GM12878 (cell line): ENCODE measurements around the gene PRSS12. TPM values are rescaled to one million over a fixed set of nuclear protein-coding genes. Genes with fewer than 3 reads are reported as not detected.

ENCODE experiments used
- ATAC-seq: fragments of 200-7000 bp; cut with Tn5 transposase; 3 replicates; pipeline ENCODE4 v1.9.1; 2020; ENCODE audit warnings: mild to moderate bottlenecking, moderate library complexity
- BruUV-seq: library from RNA; stranded (reverse); fragments of 400-500 nt; replicated peaks from 2 replicates; lab custom pipeline; 2021; lab: Mats Ljungman, UMichigan
- CTCF ChIA-PET: fragments of 300-600 bp; sonication (Branson Sonifier 250); formaldehyde crosslinking; extraction: SDS; loops from one replicate; lab custom pipeline; 2021; ENCODE audit warnings: inconsistent platforms; lab: Yijun Ruan, JAX
- POLR2A ChIA-PET: fragments of 350-600 bp; formaldehyde crosslinking; extraction: SDS; loops from one replicate; lab custom pipeline; 2021; ENCODE audit warnings: inconsistent platforms; lab: Charles Lee
- RAD21 ChIA-PET: fragments of 300-600 bp; sonication (Branson Sonifier 250); formaldehyde crosslinking; loops from one replicate; lab custom pipeline; 2023; ENCODE audit warnings: antibody characterized with exemption; ENCODE audit not compliant: unreplicated experiment; lab: Charles Lee
- SMC1A ChIA-PET: fragments of 300-600 bp; sonication (Branson Sonifier 250); formaldehyde crosslinking; loops from one replicate; lab custom pipeline; 2023; ENCODE audit not compliant: unreplicated experiment, uncharacterized antibody; lab: Charles Lee
- DNase-seq: peaks from one replicate; pipeline ENCODE4 v3.0.0-alpha.2; 2011; ENCODE audit warnings: low read depth, low spot score
- FAIRE-seq: peaks from 3 replicates; lab custom pipeline; 2011; peaks lifted over from hg19 to GRCh38; lab: Jason Lieb, UNC
- H2AFZ ChIP-seq: 2 replicates; pipeline ENCODE4 v1.6.0; 2011; ENCODE audit warnings: low read depth, low read length, control low read depth; ENCODE audit not compliant: control insufficient read depth
- H3K27ac ChIP-seq: 2 replicates; pipeline ENCODE4 v1.5.1; 2011; ENCODE audit warnings: control low read depth; ENCODE audit not compliant: control insufficient read depth, insufficient read depth
- H3K27me3 ChIP-seq, 2 experiments: replicated peaks in 1 of 2; 2 replicates each; pipeline versions ENCODE4 v1.6.0 to v1.6.1; 2011; ENCODE audit warnings: low read length in 1 of 2; ENCODE audit not compliant: control insufficient read depth in 2 of 2, insufficient read depth in 2 of 2
- H3K36me3 ChIP-seq, 2 experiments: 2 replicates each; pipeline ENCODE4 v1.5.1; 2011; ENCODE audit warnings: low read length in 1 of 2; ENCODE audit not compliant: control insufficient read depth in 2 of 2, insufficient read depth in 2 of 2
- H3K4me1 ChIP-seq: 2 replicates; pipeline ENCODE4 v1.6.1; 2011; ENCODE audit warnings: mild to moderate bottlenecking, low read length, moderate library complexity, mixed read lengths; ENCODE audit not compliant: control insufficient read depth, insufficient read depth
- H3K4me2 ChIP-seq: 2 replicates; pipeline ENCODE4 v1.6.0; 2011; ENCODE audit warnings: control low read depth; ENCODE audit not compliant: control insufficient read depth, insufficient read depth
- H3K4me3 ChIP-seq: fragments of 200-600 bp; sonication (generic); 2 replicates; pipeline ENCODE4 v1.5.1; 2016
- H3K79me2 ChIP-seq: 2 replicates; pipeline ENCODE4 v1.6.0; 2011; ENCODE audit warnings: low read length; ENCODE audit not compliant: control insufficient read depth, insufficient read depth
- H3K9ac ChIP-seq: 2 replicates; pipeline ENCODE4 v1.8.0; 2011; ENCODE audit warnings: low read length, control low read depth, mixed read lengths; ENCODE audit not compliant: control insufficient read depth, insufficient read depth
- H3K9me3 ChIP-seq: replicated peaks from 3 replicates; pipeline ENCODE4 v1.5.1; 2011; ENCODE audit warnings: mild to moderate bottlenecking, low read length; ENCODE audit not compliant: control insufficient read depth, insufficient read depth
- H4K20me1 ChIP-seq: 2 replicates; pipeline ENCODE4 v1.6.0; 2011; ENCODE audit not compliant: control insufficient read depth, insufficient read depth
- DPF2 ChIP-seq: fragments of 450-650 bp; IDR thresholded peaks from 2 replicates; pipeline ENCODE4 v1.6.1; 2017; ENCODE audit warnings: mild to moderate bottlenecking
- IKZF1 ChIP-seq: fragments of 450-650 bp; conservative IDR thresholded peaks from 2 replicates; pipeline ENCODE4 v1.6.1; 2017; ENCODE audit warnings: antibody characterized with exemption, mild to moderate bottlenecking
- NFIC ChIP-seq: IDR thresholded peaks from 2 replicates; pipeline ENCODE4 v1.6.1; 2012; ENCODE audit warnings: low read depth, mild to moderate bottlenecking, inconsistent platforms, low read length, moderate library complexity
- POU2F2 ChIP-seq: IDR thresholded peaks from 3 replicates; pipeline ENCODE4 v1.6.1; 2011; ENCODE audit warnings: low read depth, mild to moderate bottlenecking, low read length, borderline replicate concordance
- TARDBP ChIP-seq: IDR thresholded peaks from 2 replicates; pipeline ENCODE4 v1.6.1; 2016; ENCODE audit warnings: borderline replicate concordance
- ZNF274 ChIP-seq: IDR thresholded peaks from one replicate; pipeline ENCODE4 v1.8.0; 2011; ENCODE audit not compliant: insufficient read length, insufficient read depth
- WGBS: methylation state at CpG from one replicate; pipeline ENCODE4 v1.1.6; 2016; ENCODE audit warnings: low lambda C conversion rate; ENCODE audit not compliant: insufficient replicate concordance, insufficient coverage; ENCODE audit errors: missing lambda C conversion rate; 5-methylcytosine and 5-hydroxymethylcytosine counted together
- in situ Hi-C: fragments of 300-500 bp; cut with MboI; formaldehyde crosslinking; loops from 9 replicates; pipeline ENCODE4 v1.14.3; 2018; ENCODE audit warnings: mixed read lengths
- intact Hi-C: fragments of 100-400 bp; cut with micrococcal nuclease; formaldehyde crosslinking; loops from one replicate; pipeline ENCODE4 v1.14.2; 2022; ENCODE audit not compliant: unreplicated experiment
- polyA plus RNA-seq, 11 experiments: library from polyadenylated mRNA; depleted of rRNA in 4 of 11; unstranded in 6 of 11; stranded (reverse) in 5 of 11; fragments of >200 nt; fragmentation: Nextera tagmentation in 4 of 11; fragmentation: Illumina TruSeq in 1 of 11; extraction: Ambion mirVana in 4 of 11; extraction: Trizol in 1 of 11; gene quantifications; 1 replicate in 1 of 11; 2 replicates in 10 of 11; pipeline versions ENCODE4 v1.2.1 to v1.2.3, GENCODE V29; 2011 to 2016; ENCODE audit warnings: inconsistent platforms in 2 of 11, missing spikeins in 2 of 11, low read depth in 1 of 11
- total RNA-seq, 4 experiments: library from RNA; depleted of rRNA in 3 of 4; stranded (reverse); fragments of >200 nt in 3 of 4; fragmentation: Illumina TruSeq in 1 of 4; extraction: Trizol in 1 of 4; gene quantifications; 2 replicates each; pipeline versions ENCODE4 v1.2.1 to v1.2.3, GENCODE V29; 2013 to 2021

The PRSS12 gene
- total and polyA plus RNA-seq, 10 of the 15 experiments (the other 5 are each of a cell fraction or from before 2014, with no cell fraction given), result 0.04 to 0.34 (median 0.11) TPM; not detected in 2

DNA sequence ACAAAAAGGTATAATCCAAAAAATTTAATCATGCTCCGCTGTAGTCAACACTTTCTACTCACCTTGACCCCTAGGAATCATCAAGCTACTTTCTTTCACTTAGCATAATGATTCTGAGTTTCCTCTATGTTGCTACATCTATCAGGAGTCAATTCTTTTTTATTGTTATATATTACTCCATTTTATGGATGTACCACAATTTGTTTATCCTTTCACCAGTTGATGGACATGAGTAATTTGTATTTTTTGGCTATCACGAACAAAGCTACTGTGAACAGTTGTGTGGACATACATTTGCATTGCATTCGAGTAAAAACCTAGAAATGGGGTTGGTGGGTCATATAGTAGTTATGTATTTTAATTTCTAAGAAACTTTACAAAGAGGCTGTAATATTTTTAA, 102.9 kb downstream of the PRSS12 start:
- TF ChIP-seq DPF2 (no peak), NFIC (no peak), IKZF1 (no peak), POU2F2 (no peak)
- TF ChIP-seq, all 136 proteins: peak for 0
- Histone ChIP-seq H3K4me3 (no peak overlapping the region), H3K27me3 (no peaks in the 10 kb centered on the region), H3K36me3 (no peaks in the 10 kb centered on the region), H3K4me2 (no peak overlapping the region), H3K9me3 (no peaks in the 10 kb centered on the region), H3K9ac (no peak overlapping the region), H4K20me1 (no peaks in the 10 kb centered on the region), H2AFZ (no peak overlapping the region), H3K4me1 (no peaks in the 10 kb centered on the region), H3K27ac (no peak overlapping the region), H3K79me2 (no peaks in the 10 kb centered on the region)
- ChIA-PET RAD21 (no interaction called here), CTCF (no interaction called here), POLR2A (no interaction called here), SMC1A (no interaction called here)
- no peak for FAIRE-seq
- ATAC-seq, result no peak
- no TSS peak for BruUV-seq
- in situ Hi-C loops, result loop anchor here (25.0 kb wide), 2 partner anchors 1113 to 1888 kb away; no protein-coding TSS in a partner anchor
- WGBS, result 32% methylated on average over 3 of the region's 3 CpGs
- intact Hi-C loops, result no loop called here
- no peak for DNase-seq

GRCh38 chr4:118237531-118237930, 115.3 kb downstream of the PRSS12 start:
- Histone ChIP-seq H3K4me1 (no peaks in the 10 kb centered on the region), H3K4me3 (no peak overlapping the region), H3K4me2 (no peak overlapping the region), H3K27me3 (no peaks in the 10 kb centered on the region)
- CTCF ChIA-PET, result interaction anchor here (1.1 kb wide), 1 partner anchor 12 kb away, joined by 3 read pairs; no protein-coding TSS in a partner anchor
- DNase-seq, result no peak
- intact Hi-C loops, result no loop called here
- RAD21 ChIA-PET, result no interaction called here
- no TSS peak for BruUV-seq
- no peak for TF ChIP-seq ZNF274
- no peak for TF ChIP-seq TARDBP
- TF ChIP-seq, all 136 proteins: peak for 0
- FAIRE-seq, result no peak
- POLR2A ChIA-PET, result no interaction called here
- Histone ChIP-seq H3K9ac (no peak overlapping the region), H3K79me2 (no peaks in the 10 kb centered on the region), H4K20me1 (no peaks in the 10 kb centered on the region), H3K36me3 (no peaks in the 10 kb centered on the region), H2AFZ (no peak overlapping the region), H3K9me3 (no peaks in the 10 kb centered on the region), H3K27ac (no peak overlapping the region)
- WGBS, result 15% methylated on average over 2 of the region's 2 CpGs
- SMC1A ChIA-PET, result no interaction called here
- no peak for ATAC-seq
- in situ Hi-C loops, result no loop called here
